ENCODE measurements around the gene LZTFL1.

GRCh38 chr3:45887759-45888511, 46.0 kb upstream of the LZTFL1 start:
- TF ChIP-seq CTCF (conservative IDR thresholded peaks at IDR 0.05; ENCODE audit: low read depth, low read length), result no peak
- no peak for TF ChIP-seq EZH2 (IDR thresholded peaks at IDR 0.05; ENCODE audit: borderline replicate concordance, low read depth, low read length, poor library complexity, severe bottlenecking)
